NCI-H345 treated with DMSO at 0.1 percent for 48 hours (cell line): Measurements from ENCODE around the gene PGAP1.

Experiments
- DNase-seq: peaks from one replicate; lab custom pipeline; 2025; ENCODE audit not compliant: unreplicated experiment; lab: John Stamatoyannopoulos, UW

PGAP1 gene

GRCh38 chr2:196900843-196901242, 25.7 kb downstream of the PGAP1 start:
- DNase-seq: no peak

GRCh38 chr2:196899976-196900375, 26.5 kb downstream of the PGAP1 start:
- no peak for DNase-seq

GRCh38 chr2:196891136-196891535, 35.4 kb downstream of the PGAP1 start:
- no peak for DNase-seq

GRCh38 chr2:196887431-196887830, 39.1 kb downstream of the PGAP1 start:
- no peak for DNase-seq

GRCh38 chr2:196884368-196884767, 42.1 kb downstream of the PGAP1 start:
- DNase-seq: no peak

GRCh38 chr2:196876364-196876763, 50.1 kb downstream of the PGAP1 start:
- DNase-seq: no peak

- DNase-seq: no peak
These were observed 51.1 kb downstream of the PGAP1 start for GRCh38 chr2:196875414-196875813.

- DNase-seq: no peak
These were observed 53.0 kb downstream of the PGAP1 start for GRCh38 chr2:196873511-196873910.

GRCh38 chr2:196854629-196855028, 71.9 kb downstream of the PGAP1 start:
- no peak for DNase-seq

GRCh38 chr2:196853301-196854087, 73.0 kb downstream of the PGAP1 start:
- no peak for DNase-seq

- no peak for DNase-seq
These were observed 75.4 kb downstream of the PGAP1 start for GRCh38 chr2:196851088-196851487.

GRCh38 chr2:196849895-196850294, 76.6 kb downstream of the PGAP1 start:
- no peak for DNase-seq

- DNase-seq: no peak
These were observed 80.2 kb downstream of the PGAP1 start for GRCh38 chr2:196846295-196846694.

- DNase-seq: no peak
These were observed 81.1 kb downstream of the PGAP1 start for GRCh38 chr2:196845371-196845770.

GRCh38 chr2:196840171-196840570, 86.3 kb downstream of the PGAP1 start:
- DNase-seq: no peak

- DNase-seq: no peak
These were observed 86.9 kb downstream of the PGAP1 start for GRCh38 chr2:196839574-196839973.

GRCh38 chr2:196836440-196836839, 90.1 kb downstream of the PGAP1 start:
- DNase-seq: no peak

- no peak for DNase-seq
These were observed 95.8 kb downstream of the PGAP1 start for GRCh38 chr2:196830701-196831100.

- no peak for DNase-seq
These were observed 99.2 kb downstream of the PGAP1 start for GRCh38 chr2:196827356-196827755.

- DNase-seq: no peak
These were observed 102.6 kb downstream of the PGAP1 start for GRCh38 chr2:196823750-196824522.

GRCh38 chr2:196821195-196821594, 105.3 kb downstream of the PGAP1 start:
- DNase-seq: no peak

- no peak for DNase-seq
These were observed 117.2 kb downstream of the PGAP1 start, which contains the start of gene C2orf66 for GRCh38 chr2:196809260-196809659. C2orf66 (minus strand) TSS chr2:196809355; CDS start chr2:196809336, 19 bp downstream.
